IMR-90 (cell line): ENCODE data around the gene PRPF40B. TPM values are rescaled to one million over a fixed set of nuclear protein-coding genes. Genes with fewer than 3 reads are reported as not detected.

Experiments
- ATAC-seq: fragments of 200-7000 bp; cut with Tn5 transposase; 2 replicates; pipeline ENCODE4 v1.9.1; 2020; ENCODE audit warnings: low read depth, mild to moderate bottlenecking, moderate library complexity
- BruUV-seq: library from RNA; stranded (reverse); fragments of 400-500 nt; replicated peaks from 2 replicates; lab custom pipeline; 2021; lab: Mats Ljungman, UMichigan
- CTCF ChIA-PET: fragments of 300-600 bp; formaldehyde crosslinking; extraction: SDS; loops from one replicate; lab custom pipeline; 2021; ENCODE audit warnings: antibody characterized with exemption; lab: Yijun Ruan, JAX
- POLR2A ChIA-PET: fragments of 300-600 bp; sonication (Branson Sonifier 250); formaldehyde crosslinking; loops from one replicate; lab custom pipeline; 2022; ENCODE audit warnings: antibody characterized with exemption; ENCODE audit not compliant: unreplicated experiment; lab: Charles Lee
- DNase-seq: peaks from one replicate; pipeline ENCODE4 v3.0.0; 2013
- H2AFZ ChIP-seq: replicated peaks from 2 replicates; pipeline ENCODE3; 2013; ENCODE audit warnings: low read length, mild to moderate bottlenecking; ENCODE audit not compliant: poor library complexity
- H2AK5ac ChIP-seq: 2 replicates; pipeline ENCODE4 v1.6.1; 2013; ENCODE audit warnings: low read depth, low read length, inconsistent platforms
- H2AK9ac ChIP-seq: replicated peaks from 2 replicates; pipeline ENCODE3; 2013; ENCODE audit warnings: mild to moderate bottlenecking, low read depth, low read length, moderate library complexity; ENCODE audit not compliant: poor library complexity
- H2BK120ac ChIP-seq: 2 replicates; pipeline ENCODE4 v1.6.1; 2013; ENCODE audit warnings: low read depth, low read length, inconsistent platforms
- H2BK15ac ChIP-seq: 3 replicates; pipeline ENCODE4 v1.6.1; 2013; ENCODE audit warnings: low read depth, low read length, inconsistent platforms
- H2BK20ac ChIP-seq: 2 replicates; pipeline ENCODE4 v1.6.1; 2013; ENCODE audit warnings: low read depth, mild to moderate bottlenecking, inconsistent platforms, low read length, moderate library complexity
- H2BK5ac ChIP-seq: 2 replicates; pipeline ENCODE4 v1.6.1; 2013; ENCODE audit warnings: mild to moderate bottlenecking, low read depth, low read length, inconsistent platforms; ENCODE audit not compliant: poor library complexity, severe bottlenecking
- H3K14ac ChIP-seq: replicated peaks from 2 replicates; pipeline ENCODE4 v1.6.1; 2013; ENCODE audit warnings: low read depth, low read length, inconsistent platforms
- H3K18ac ChIP-seq: 2 replicates; pipeline ENCODE4 v1.6.1; 2013; ENCODE audit warnings: low read depth, low read length, control low read depth
- H3K23ac ChIP-seq: 2 replicates; pipeline ENCODE4 v1.6.1; 2013; ENCODE audit warnings: low read depth, low read length, inconsistent platforms
- H3K27ac ChIP-seq: 2 replicates; pipeline ENCODE4 v1.5.1; 2013; ENCODE audit warnings: mild to moderate bottlenecking, control low read depth, low read length; ENCODE audit not compliant: insufficient read depth
- H3K27me3 ChIP-seq: 2 replicates; pipeline ENCODE4 v1.6.1; 2013; ENCODE audit warnings: low read length; ENCODE audit not compliant: control insufficient read depth, insufficient read depth
- H3K36me3 ChIP-seq: 2 replicates; pipeline ENCODE4 v1.6.1; 2013; ENCODE audit warnings: low read length, mixed read lengths; ENCODE audit not compliant: control insufficient read depth, insufficient read depth
- H3K4ac ChIP-seq: 2 replicates; pipeline ENCODE4 v1.6.1; 2013; ENCODE audit warnings: low read depth, low read length, inconsistent platforms
- H3K4me1 ChIP-seq: 2 replicates; pipeline ENCODE4 v1.6.1; 2013; ENCODE audit warnings: low read length, mixed read lengths; ENCODE audit not compliant: control insufficient read depth, insufficient read depth
- H3K4me2 ChIP-seq: 2 replicates; pipeline ENCODE4 v1.6.1; 2013; ENCODE audit warnings: low read depth, mild to moderate bottlenecking, control low read depth, low read length, moderate library complexity
- H3K4me3 ChIP-seq: 2 replicates; pipeline ENCODE4 v1.5.1; 2013; ENCODE audit warnings: low read depth, mild to moderate bottlenecking, control low read depth, low read length, moderate library complexity; ENCODE audit not compliant: insufficient read depth
- H3K56ac ChIP-seq: 2 replicates; pipeline ENCODE4 v1.6.1; 2013; ENCODE audit warnings: low read length, inconsistent platforms; ENCODE audit not compliant: insufficient read depth; ENCODE audit errors: extremely low read depth
- H3K79me1 ChIP-seq, 2 experiments: 2 replicates each; pipeline ENCODE4 v1.6.1; 2013; ENCODE audit warnings: low read length in 2 of 2, inconsistent platforms in 1 of 2, low read depth in 1 of 2
- H3K9ac ChIP-seq: 2 replicates; pipeline ENCODE4 v1.6.1; 2013; ENCODE audit warnings: low read depth, low read length, control low read depth
- H3K9me1 ChIP-seq: 2 replicates; pipeline ENCODE4 v1.6.1; 2013; ENCODE audit warnings: low read length, inconsistent platforms; ENCODE audit not compliant: insufficient read depth
- H3K9me3 ChIP-seq: 2 replicates; pipeline ENCODE4 v1.6.1; 2013; ENCODE audit warnings: low read length; ENCODE audit not compliant: control insufficient read depth, insufficient read depth
- H4K20me1 ChIP-seq: 2 replicates; pipeline ENCODE4 v1.6.1; 2013; ENCODE audit warnings: low read length, inconsistent platforms; ENCODE audit not compliant: insufficient read depth
- H4K5ac ChIP-seq: 2 replicates; pipeline ENCODE4 v1.6.1; 2013; ENCODE audit warnings: mild to moderate bottlenecking, low read depth, low read length, control low read depth
- H4K8ac ChIP-seq, 2 experiments: 2 replicates each; pipeline ENCODE4 v1.6.1; 2013; ENCODE audit warnings: low read depth in 2 of 2, low read length in 2 of 2, control low read depth in 1 of 2, inconsistent platforms in 1 of 2
- H4K91ac ChIP-seq: 2 replicates; pipeline ENCODE4 v1.6.1; 2013; ENCODE audit warnings: low read depth, low read length, inconsistent platforms; ENCODE audit not compliant: insufficient read depth
- BHLHE40 ChIP-seq: fragments of 150-350 bp; IDR thresholded peaks from 2 replicates; pipeline ENCODE4 v1.6.1; 2016; ENCODE audit warnings: mild to moderate bottlenecking, low read depth, low read length
- CEBPB ChIP-seq: IDR thresholded peaks from 2 replicates; pipeline ENCODE4 v1.6.1; 2012; ENCODE audit warnings: low read depth, low read length, improper control_type of control experiment
- CHD1 ChIP-seq: IDR thresholded peaks from 2 replicates; pipeline ENCODE4 v1.6.1; 2012; ENCODE audit warnings: low read depth, low read length, improper control_type of control experiment
- MAFK ChIP-seq: IDR thresholded peaks from 2 replicates; pipeline ENCODE4 v1.6.1; 2012; ENCODE audit warnings: low read depth, low read length, improper control_type of control experiment
- MXI1 ChIP-seq: IDR thresholded peaks from 2 replicates; pipeline ENCODE4 v1.6.1; 2012; ENCODE audit warnings: low read depth, mild to moderate bottlenecking, low read length, moderate library complexity, borderline replicate concordance
- NFE2L2 ChIP-seq: fragments of 150-350 bp; IDR thresholded peaks from 2 replicates; pipeline ENCODE4 v1.6.1; 2016; ENCODE audit warnings: low read depth, mild to moderate bottlenecking, low read length
- RAD21 ChIP-seq: IDR thresholded peaks from 2 replicates; pipeline ENCODE4 v1.6.1; 2012; ENCODE audit warnings: low read length, improper control_type of control experiment
- RCOR1 ChIP-seq: IDR thresholded peaks from 2 replicates; pipeline ENCODE4 v1.6.1; 2012; ENCODE audit warnings: mild to moderate bottlenecking, low read length, improper control_type of control experiment; ENCODE audit not compliant: insufficient replicate concordance
- RFX5 ChIP-seq: IDR thresholded peaks from 2 replicates; pipeline ENCODE4 v1.8.0; 2012; ENCODE audit warnings: low read depth, mild to moderate bottlenecking, low read length, moderate library complexity
- SMC3 ChIP-seq: fragments of 150-350 bp; IDR thresholded peaks from 2 replicates; pipeline ENCODE4 v1.6.1; 2016; ENCODE audit warnings: low read depth, mild to moderate bottlenecking, antibody characterized with exemption, low read length, moderate library complexity
- WGBS, 2 experiments: methylation state at CpG; one replicate each; pipeline versions ENCODE4 v1.1.5 to v1.1.7; 2013; ENCODE audit warnings: missing lambda C conversion rate in 2 of 2; ENCODE audit not compliant: insufficient read length in 1 of 2; ENCODE audit errors: extremely low coverage in 2 of 2; 5-methylcytosine and 5-hydroxymethylcytosine counted together
- dilution Hi-C: fragments of 300-500 bp; cut with HindIII; formaldehyde crosslinking; loops from one replicate; pipeline ENCODE4 v1.14.3; 2018; ENCODE audit warnings: low sequenced_read_pairs; ENCODE audit not compliant: unreplicated experiment
- in situ Hi-C: fragments of 300-500 bp; cut with MboI; formaldehyde crosslinking; loops from 3 replicates; pipeline ENCODE4 v1.14.3; 2019; ENCODE audit warnings: low sequenced_read_pairs, inconsistent platforms, mixed read lengths
- intact Hi-C: fragments of 100-400 bp; cut with micrococcal nuclease; formaldehyde crosslinking; loops from 2 replicates; pipeline ENCODE4 v1.10.0; 2022
- polyA plus RNA-seq, 3 experiments: library from polyadenylated mRNA; depleted of rRNA; stranded (reverse); fragments of >200 nt; gene quantifications; 2 replicates each; pipeline ENCODE4 v1.2.3, GENCODE V29; 2012; ENCODE audit warnings: low replicate concordance in 1 of 3
- total RNA-seq: library from RNA; depleted of rRNA; stranded (reverse); fragments of >200 nt; gene quantifications from 2 replicates; pipeline ENCODE4 v1.2.3, GENCODE V29; 2012
- TF ChIP-seq, protein P1 (sequence below): conservative IDR thresholded peaks from 2 replicates; pipeline ENCODE4 v1.5.1; 2012; ENCODE audit warnings: mild to moderate bottlenecking, low read depth, low read length, improper control_type of control experiment
- TF ChIP-seq, protein P2 (sequence below): fragments of 150-350 bp; IDR thresholded peaks from 2 replicates; pipeline ENCODE4 v1.6.1; 2016; ENCODE audit warnings: low read depth, mild to moderate bottlenecking, low read length, moderate library complexity, borderline replicate concordance

The PRPF40B gene
- total and polyA plus RNA-seq, 2 of the 4 experiments (the other 2 are of a cell fraction), result 5.0 to 11.8 TPM

DNA sequence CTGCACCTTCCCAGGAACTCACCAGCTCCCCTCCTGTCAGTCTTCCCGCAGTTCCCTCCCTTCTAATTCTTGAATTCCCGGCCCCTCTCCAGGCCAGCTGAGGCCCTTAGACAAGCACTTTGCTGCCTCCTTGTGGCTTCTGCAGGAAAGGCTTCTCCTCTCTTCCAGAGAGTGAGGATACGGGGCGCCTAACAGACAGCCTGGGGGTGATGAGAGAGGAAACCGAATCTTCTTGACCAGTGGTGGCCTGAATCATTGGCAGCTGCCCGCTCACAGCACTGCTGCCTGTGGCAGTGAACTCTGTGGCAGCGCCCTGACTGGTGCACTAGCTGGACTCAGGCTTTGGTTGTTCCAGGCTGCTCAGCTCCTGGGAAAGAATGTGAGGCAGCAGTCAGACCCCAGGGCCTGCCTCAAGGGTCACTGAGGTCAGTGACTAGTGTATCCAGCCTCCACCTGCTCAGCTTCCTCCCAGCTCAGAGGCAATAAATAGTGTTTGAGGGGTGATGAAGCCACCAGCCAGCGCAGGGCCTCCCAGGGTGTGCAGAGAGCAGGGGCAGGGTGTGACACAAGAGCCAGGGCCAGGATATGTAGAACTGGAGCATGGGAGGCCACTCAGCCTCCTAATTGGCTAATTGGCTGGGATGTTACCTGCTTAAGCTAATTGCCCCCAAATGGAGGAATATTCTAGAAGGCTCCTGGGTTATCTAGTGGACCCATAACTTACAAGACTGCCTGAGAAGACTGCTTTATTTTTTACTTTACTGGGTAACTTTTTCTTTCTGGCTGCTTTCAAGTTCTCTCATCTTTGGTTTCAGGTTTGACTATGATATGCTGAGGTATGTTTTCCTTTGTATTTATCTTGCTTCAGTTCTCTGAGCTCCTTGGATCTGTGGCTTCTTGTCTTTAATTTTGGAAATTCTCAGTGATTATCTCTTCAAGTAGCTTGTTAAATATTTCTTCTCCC is 42.5 kb upstream of the PRPF40B start (continued):
- TF ChIP-seq NFE2L2 (no peak), MAFK (no peak), BHLHE40 (no peak)

DNA sequence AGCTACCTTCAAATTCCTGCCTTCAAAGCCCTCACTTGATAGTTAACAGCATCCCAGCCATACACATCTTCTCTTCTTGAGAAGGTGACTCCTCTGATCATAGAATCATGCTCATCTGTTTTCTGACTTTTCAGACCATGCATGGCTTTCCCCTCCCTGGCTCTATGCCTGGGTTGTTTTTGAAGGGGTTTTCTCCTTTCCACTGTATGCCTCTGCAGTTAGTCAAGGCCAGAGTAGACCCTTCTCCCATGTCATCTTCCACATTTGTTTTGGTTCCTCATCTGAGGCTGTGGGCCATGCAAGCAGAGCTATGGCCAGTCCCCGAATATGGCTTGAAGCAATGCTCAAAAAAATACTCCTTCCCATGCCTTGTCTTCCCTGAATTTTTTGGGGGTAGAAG is 41.2 kb upstream of the PRPF40B start:
- Histone ChIP-seq H3K56ac (no peak overlapping the region), H4K8ac (no peak overlapping the region), H3K4me3 (no peak overlapping the region), H3K79me1 (peaks cover 0 to 16% of the 10 kb centered on the region in 2 experiments; a peak in 3 of 4 replicates), H3K9me3 (no peaks in the 10 kb centered on the region), H3K27me3 (no peaks in the 10 kb centered on the region), H4K20me1 (peaks cover 9% of the 10 kb centered on the region), H3K36me3 (peaks cover 4% of the 10 kb centered on the region), H4K91ac (no peak overlapping the region), H2BK120ac (no peak overlapping the region), H2AFZ (no peak overlapping the region), H3K9me1 (no peaks in the 10 kb centered on the region), H2BK5ac (no peak overlapping the region), H3K9ac (no peak overlapping the region), H2BK15ac (no peak overlapping the region), H3K4me1 (peaks cover 2% of the 10 kb centered on the region; the same call in 1 of the 2 replicates), H3K23ac (no peak overlapping the region), H3K18ac (no peak overlapping the region), H2AK9ac (no peak overlapping the region), H2BK20ac (no peak overlapping the region), H3K4ac (no peak overlapping the region), H2AK5ac (no peak overlapping the region), H3K4me2 (no peak overlapping the region), H3K27ac (no peak overlapping the region), H3K14ac (no peak overlapping the region), H4K5ac (no peak overlapping the region)
- in situ Hi-C loops, result no loop called here
- ChIA-PET POLR2A (interaction anchor here (0.5 kb wide), 1 partner anchor 224 kb away, joined by 7 read pairs; no protein-coding TSS in a partner anchor), CTCF (interaction anchor here (0.7 to 5.4 kb wide), 3 partner anchors 13 to 251 kb away, joined by 3 to 36 read pairs (median 8); no protein-coding TSS in a partner anchor)
- BruUV-seq, result no TSS peak
- no CpG with 5 or more reads among the region's 1 CpG for WGBS, 2 experiments
- DNase-seq (no peak), ATAC-seq (no peak)
- intact Hi-C loops, result loop anchor here (5.0 kb wide), 1 partner anchor 70 kb away; no protein-coding TSS in a partner anchor
- dilution Hi-C loops, result no loop called here
- TF ChIP-seq CEBPB, result no peak
- no peak for TF ChIP-seq RAD21
- TF ChIP-seq, protein P1, sequence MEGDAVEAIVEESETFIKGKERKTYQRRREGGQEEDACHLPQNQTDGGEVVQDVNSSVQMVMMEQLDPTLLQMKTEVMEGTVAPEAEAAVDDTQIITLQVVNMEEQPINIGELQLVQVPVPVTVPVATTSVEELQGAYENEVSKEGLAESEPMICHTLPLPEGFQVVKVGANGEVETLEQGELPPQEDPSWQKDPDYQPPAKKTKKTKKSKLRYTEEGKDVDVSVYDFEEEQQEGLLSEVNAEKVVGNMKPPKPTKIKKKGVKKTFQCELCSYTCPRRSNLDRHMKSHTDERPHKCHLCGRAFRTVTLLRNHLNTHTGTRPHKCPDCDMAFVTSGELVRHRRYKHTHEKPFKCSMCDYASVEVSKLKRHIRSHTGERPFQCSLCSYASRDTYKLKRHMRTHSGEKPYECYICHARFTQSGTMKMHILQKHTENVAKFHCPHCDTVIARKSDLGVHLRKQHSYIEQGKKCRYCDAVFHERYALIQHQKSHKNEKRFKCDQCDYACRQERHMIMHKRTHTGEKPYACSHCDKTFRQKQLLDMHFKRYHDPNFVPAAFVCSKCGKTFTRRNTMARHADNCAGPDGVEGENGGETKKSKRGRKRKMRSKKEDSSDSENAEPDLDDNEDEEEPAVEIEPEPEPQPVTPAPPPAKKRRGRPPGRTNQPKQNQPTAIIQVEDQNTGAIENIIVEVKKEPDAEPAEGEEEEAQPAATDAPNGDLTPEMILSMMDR, result no peak
- TF ChIP-seq, protein P2, sequence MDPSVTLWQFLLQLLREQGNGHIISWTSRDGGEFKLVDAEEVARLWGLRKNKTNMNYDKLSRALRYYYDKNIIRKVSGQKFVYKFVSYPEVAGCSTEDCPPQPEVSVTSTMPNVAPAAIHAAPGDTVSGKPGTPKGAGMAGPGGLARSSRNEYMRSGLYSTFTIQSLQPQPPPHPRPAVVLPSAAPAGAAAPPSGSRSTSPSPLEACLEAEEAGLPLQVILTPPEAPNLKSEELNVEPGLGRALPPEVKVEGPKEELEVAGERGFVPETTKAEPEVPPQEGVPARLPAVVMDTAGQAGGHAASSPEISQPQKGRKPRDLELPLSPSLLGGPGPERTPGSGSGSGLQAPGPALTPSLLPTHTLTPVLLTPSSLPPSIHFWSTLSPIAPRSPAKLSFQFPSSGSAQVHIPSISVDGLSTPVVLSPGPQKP, result no peak
- TF ChIP-seq RFX5, result no peak
- TF ChIP-seq NFE2L2, result no peak
- no peak for TF ChIP-seq MAFK
- no peak for TF ChIP-seq CHD1
- no peak for TF ChIP-seq MXI1
- TF ChIP-seq SMC3, result no peak
- no peak for TF ChIP-seq RCOR1
